IPS-15b (cell line): Measurements from ENCODE around the gene PODXL.
A peak's percentile ranks its signal among the peaks of the same experiment; 100 is the strongest.

Experiments
- H3K27me3 ChIP-seq: one replicate; pipeline ENCODE4 v1.6.1; 2013; ENCODE audit warnings: low read length; ENCODE audit not compliant: control insufficient read depth, insufficient read depth
- H3K36me3 ChIP-seq: one replicate; pipeline ENCODE4 v1.6.1; 2013; ENCODE audit warnings: low read length; ENCODE audit not compliant: control insufficient read depth, insufficient read depth
- H3K4me1 ChIP-seq: one replicate; pipeline ENCODE4 v1.6.1; 2013; ENCODE audit warnings: mild to moderate bottlenecking, low read length; ENCODE audit not compliant: control insufficient read depth, insufficient read depth
- H3K4me3 ChIP-seq: one replicate; pipeline ENCODE4 v1.5.1; 2013; ENCODE audit warnings: low read depth, low read length
- H3K9ac ChIP-seq: one replicate; pipeline ENCODE4 v1.6.1; 2013; ENCODE audit warnings: low read depth, mild to moderate bottlenecking, low read length
- H3K9me3 ChIP-seq: one replicate; pipeline ENCODE4 v1.6.1; 2013; ENCODE audit warnings: mild to moderate bottlenecking, low read length; ENCODE audit not compliant: control insufficient read depth, insufficient read depth

Gene PODXL

DNA sequence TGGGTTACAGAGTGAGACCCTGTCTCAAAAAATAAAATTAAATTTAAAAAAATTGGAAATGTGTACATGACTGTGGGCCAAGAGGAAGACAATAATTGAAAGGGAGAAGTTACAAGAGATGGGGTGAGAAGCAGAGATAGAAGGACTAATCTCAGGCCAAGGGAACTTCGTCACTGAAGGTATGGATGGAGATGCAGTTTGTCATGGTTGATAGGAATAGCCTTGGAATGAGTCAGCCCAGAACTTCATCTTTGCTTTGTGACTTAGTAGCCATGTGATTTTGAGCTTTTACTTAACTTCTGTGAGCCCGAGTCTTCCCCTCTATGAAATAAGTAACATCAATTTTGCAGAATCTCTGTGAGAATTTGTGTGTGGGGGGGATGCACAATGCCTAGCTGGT is 6.5 kb upstream of the PODXL start:
- Histone ChIP-seq H3K9me3 (no peaks in the 10 kb centered on the region), H3K27me3 (no peaks in the 10 kb centered on the region), H3K9ac (no peak overlapping the region), H3K4me1 (peaks cover 4% of the 10 kb centered on the region), H3K4me3 (no peak overlapping the region), H3K36me3 (no peaks in the 10 kb centered on the region)

DNA sequence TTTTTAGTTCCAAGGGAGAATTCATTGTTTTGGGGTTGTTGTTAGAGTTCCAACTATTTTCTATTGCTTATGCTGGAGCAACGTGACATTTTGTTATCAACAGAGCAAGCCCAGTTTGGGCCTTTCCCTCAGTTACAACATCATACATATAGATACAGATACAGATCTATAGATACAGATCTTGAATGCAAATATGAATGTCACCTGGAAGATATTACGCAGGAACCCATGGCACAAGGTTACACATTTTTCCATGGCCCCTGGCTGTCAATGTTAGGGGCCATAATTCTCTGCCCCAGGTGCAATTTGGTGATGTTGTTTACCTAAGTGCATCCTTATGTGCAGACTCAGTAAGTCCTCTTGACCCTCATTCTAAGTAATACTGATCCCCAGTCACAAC is 3.6 kb upstream of the PODXL start:
- Histone ChIP-seq H3K9ac (no peak overlapping the region), H3K27me3 (no peaks in the 10 kb centered on the region), H3K4me3 (no peak overlapping the region), H3K36me3 (peaks cover 4% of the 10 kb centered on the region), H3K9me3 (no peaks in the 10 kb centered on the region), H3K4me1 (peaks cover 4% of the 10 kb centered on the region)

DNA sequence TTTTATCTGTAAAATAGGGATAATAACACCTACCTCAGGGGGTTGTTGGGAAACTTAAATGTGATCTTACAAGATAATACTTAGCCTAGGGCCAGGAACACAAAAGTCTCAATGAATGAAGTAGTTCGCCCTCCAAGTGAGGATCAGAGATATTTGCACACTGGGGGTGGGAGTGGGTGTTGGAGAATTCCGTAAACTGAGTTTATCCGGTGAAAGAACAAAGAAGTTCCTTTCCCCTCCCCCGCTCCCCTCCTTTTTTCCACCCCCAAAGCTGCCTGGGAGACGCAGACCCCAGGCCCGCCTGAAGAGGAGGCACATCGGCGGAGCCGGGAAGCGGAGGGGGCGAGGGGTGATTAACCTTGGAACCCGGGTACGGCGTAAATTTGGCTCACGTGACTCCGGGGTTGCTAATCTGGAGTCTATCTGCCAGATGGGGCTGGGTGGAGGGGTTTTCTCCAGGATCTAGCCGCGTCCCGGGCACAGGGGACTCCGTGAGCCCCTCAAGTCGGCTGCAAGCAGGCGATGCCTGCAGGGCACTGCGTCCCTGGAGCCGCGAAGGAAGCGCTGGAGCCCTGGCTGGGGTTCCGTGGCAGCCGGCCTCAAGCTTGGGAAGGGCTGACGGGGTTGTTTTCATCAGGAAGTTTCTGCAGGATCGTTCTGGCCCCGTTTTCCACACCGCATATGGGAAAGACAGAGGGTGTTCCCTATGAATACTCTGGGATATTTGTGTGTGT is 1.4 kb upstream of the PODXL start:
- Histone ChIP-seq H3K36me3 (peaks cover 22% of the 10 kb centered on the region), H3K4me1 (peaks cover 10% of the 10 kb centered on the region), H3K9me3 (no peaks in the 10 kb centered on the region), H3K27me3 (no peaks in the 10 kb centered on the region), H3K9ac (peak overlapping the region; percentile 57), H3K4me3 (peak overlapping the region; percentile 67)

DNA sequence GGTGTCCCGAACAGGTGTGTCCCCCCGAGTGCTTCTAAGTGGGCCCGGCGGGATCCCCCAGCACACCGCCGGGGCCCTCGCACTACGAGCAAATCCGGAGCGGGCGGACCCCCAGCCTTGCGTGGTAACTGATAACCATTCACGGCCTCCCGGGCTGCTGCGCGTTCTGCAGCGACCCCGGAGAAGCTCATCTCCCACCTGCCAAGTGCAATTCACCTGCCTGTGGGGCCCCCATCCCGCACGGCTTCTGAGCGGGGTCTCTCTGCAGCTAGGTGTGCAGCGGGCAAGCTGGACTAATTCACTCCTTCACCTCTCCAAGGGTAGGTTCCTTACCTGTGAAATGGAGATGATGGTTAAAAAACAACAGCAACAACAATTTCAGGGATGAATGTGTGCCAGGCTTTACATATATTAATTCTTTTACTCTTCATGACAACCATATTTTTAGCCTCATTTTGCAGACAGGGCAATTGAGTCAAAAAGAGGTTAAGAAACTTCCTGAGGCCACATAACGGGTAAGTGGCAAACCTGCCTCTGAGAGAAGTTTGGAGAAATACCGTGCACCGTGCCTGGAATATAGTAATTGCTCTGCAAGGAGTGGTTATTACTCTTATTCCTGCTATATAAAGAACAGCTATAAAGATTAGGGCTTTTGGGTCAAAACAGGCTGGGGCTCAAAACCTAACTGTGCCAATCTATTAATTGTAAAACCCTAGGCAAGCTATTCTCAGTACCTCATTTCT is 652 bp upstream of the PODXL start:
- Histone ChIP-seq H3K9ac (peak overlapping the region; percentile 57), H3K27me3 (no peaks in the 10 kb centered on the region), H3K9me3 (no peaks in the 10 kb centered on the region), H3K36me3 (peaks cover 26% of the 10 kb centered on the region), H3K4me3 (peak overlapping the region; percentile 67), H3K4me1 (peaks cover 12% of the 10 kb centered on the region)

DNA sequence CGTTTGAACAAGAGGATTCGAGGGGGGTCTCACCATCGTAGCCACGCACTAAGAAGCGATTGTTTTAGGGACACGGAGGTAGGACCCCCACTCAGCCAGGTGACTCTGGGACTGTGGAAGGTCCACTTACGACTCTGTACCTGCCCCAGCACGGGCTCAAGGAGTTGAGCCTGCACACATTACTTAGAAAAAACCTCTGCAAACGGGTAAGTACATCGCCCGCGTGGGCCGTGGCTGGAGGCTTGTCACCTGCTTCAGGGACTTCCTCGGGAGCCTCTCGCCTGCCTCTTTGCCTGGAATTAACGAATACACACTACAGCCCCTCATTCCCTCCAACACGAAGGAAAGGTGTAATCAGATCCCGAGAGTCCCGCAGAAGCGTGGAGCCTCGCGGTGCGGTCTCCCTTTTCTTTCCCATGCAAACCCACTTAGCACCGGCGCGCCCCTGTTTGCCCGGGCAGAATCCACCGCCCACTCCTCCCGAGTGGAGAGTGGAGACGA is 826 bp downstream of the PODXL start:
- Histone ChIP-seq H3K9ac (peak overlapping the region; percentile 99), H3K27me3 (no peaks in the 10 kb centered on the region), H3K4me1 (peaks cover 22% of the 10 kb centered on the region), H3K4me3 (peak overlapping the region; percentile 99), H3K36me3 (peaks cover 40% of the 10 kb centered on the region), H3K9me3 (no peaks in the 10 kb centered on the region)

DNA sequence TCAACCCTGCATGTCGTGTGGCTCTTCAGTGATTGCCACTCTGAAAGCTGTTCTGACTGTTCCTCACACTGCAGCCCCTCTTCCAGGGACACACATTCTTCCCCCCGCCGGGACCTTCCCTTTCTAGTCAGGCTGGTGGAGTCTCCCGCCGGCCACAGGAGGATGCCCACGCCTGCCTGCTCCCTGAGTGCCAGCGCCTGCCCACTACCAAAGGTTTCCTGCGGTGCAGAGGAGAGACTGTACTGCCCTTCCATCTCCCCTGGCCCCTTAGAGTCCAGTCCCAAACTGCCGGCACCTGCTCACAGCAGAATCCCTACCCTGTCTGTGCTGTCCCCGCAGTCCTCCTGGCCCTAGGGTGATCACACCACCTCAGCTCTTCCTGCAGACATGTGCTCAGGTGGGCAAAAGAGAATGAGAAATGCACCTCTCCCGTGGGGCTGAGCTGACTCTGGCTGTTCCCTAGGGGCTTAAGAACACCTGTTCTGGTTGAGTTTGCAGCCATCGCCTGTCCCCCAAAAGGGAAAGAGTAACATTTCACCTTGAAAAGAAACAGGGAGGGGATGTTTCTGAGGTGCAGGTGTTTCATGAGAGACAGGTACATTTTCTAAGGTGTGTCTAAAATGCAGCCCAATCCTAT is 1.4 kb downstream of the PODXL start:
- Histone ChIP-seq H3K9ac (peak overlapping the region; percentile 99), H3K27me3 (no peaks in the 10 kb centered on the region), H3K4me3 (peak overlapping the region; percentile 99), H3K9me3 (no peaks in the 10 kb centered on the region), H3K4me1 (peaks cover 26% of the 10 kb centered on the region), H3K36me3 (peaks cover 45% of the 10 kb centered on the region)

DNA sequence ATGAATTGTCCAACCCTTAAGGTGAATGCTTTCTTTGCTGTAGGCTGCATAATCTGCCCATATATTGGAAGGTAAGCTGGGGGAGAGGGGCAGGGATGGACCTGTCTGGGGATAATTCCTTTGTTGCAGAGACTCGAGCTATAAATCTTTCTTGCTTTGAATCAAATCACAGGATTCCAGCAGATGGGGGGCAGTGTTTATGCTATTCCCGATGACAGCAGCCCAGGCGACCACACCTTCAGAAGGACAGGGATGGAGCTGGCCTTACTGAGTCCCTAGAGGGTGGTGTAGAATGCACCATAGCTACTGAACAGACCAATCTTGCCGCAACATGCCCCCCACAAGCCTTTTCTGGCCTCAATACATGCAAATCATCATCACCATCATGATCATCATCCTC is 2.5 kb downstream of the PODXL start:
- Histone ChIP-seq H3K36me3 (peaks cover 55% of the 10 kb centered on the region), H3K9ac (peak overlapping the region; percentile 99), H3K9me3 (no peaks in the 10 kb centered on the region), H3K4me3 (peak overlapping the region; percentile 99), H3K27me3 (no peaks in the 10 kb centered on the region), H3K4me1 (peaks cover 30% of the 10 kb centered on the region)

DNA sequence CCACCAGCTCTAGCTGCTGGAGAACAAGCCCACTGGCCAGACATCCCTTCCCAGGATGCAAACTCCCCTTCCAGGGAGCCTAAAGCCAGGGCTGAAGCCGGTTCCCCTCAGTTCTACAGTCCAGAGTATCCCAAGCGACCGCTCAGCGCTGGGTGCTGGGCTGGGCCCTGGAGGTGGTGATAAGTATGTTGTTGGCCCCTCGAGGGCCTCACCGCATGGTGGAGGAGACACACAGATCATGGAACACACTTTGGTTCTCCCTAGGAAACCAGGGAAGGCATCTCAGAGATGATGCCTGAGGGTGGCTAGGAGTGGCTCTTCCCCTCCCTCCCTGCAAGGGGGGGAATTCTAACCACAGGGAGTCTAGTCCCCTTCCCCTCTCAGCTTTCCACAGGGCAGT is 4.4 kb downstream of the PODXL start:
- Histone ChIP-seq H3K4me1 (peaks cover 42% of the 10 kb centered on the region), H3K27me3 (no peaks in the 10 kb centered on the region), H3K4me3 (peak overlapping the region; percentile 99), H3K9ac (peak overlapping the region; percentile 83), H3K36me3 (peaks cover 55% of the 10 kb centered on the region), H3K9me3 (no peaks in the 10 kb centered on the region)

DNA sequence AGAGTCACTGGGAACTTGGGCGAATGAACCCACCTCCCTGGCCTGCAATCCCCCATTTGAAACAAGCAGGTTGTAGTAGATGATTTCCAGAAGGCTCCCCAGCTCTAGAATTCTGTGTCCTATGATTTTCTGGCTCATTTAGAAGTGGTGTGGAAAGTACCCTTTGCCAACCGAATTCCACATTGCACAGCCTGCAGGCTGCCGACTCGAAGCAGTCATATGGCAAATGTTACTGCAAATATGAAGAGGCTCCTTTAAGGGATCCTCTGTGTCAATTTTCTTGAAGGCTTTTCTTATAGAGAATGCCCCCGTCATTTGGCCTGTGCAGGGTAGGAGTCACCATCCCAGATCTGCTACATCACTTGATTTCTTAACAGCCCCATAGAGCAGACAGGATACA is 5.6 kb downstream of the PODXL start:
- Histone ChIP-seq H3K9ac (peak overlapping the region; percentile 65), H3K9me3 (no peaks in the 10 kb centered on the region), H3K36me3 (peaks cover 60% of the 10 kb centered on the region), H3K4me3 (peak overlapping the region; percentile 32), H3K27me3 (no peaks in the 10 kb centered on the region), H3K4me1 (peaks cover 49% of the 10 kb centered on the region)

DNA sequence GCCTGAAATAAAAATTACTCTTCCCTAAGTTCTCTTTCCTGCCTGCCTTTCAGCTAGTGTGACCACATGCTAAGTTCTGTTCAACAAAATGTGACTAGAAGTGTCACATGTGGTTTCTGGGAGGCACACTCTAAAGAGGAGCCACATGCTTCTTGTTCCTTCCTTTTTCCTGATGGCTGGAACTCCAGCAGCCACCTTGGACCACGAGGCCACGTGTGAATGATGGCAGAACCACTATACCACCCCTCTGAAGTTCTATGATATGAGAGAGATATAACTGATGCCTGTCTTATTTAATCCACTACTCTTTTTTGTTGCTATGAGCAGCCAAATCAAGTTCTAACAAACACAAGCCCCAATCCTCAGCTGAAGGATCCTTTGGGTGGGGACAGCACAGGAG is 8.1 kb downstream of the PODXL start:
- Histone ChIP-seq H3K4me1 (peaks cover 65% of the 10 kb centered on the region), H3K9ac (no peak overlapping the region), H3K4me3 (peak overlapping the region; percentile 2)

DNA sequence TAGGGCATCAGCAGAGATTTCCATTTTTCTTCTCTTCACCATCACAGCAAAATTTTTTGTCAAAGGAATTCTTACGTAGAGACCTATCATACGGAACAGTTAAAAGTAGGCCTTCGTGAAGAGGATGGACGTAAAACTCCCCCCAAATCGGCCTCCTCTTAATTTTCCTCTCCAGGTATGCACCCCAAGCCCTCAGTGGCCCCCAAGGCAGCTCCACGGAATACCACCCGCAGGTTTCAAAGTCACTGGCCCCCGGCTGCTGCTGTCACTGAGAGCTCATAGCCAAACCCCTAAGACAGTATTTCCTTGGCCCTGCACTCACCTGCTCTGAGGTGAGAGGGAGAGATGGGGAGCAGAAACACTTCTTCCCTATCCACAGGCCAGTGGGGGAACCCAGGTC is 8.8 kb downstream of the PODXL start:
- peaks cover 63% of the 10 kb centered on the region for H3K36me3 ChIP-seq
- H3K27me3 ChIP-seq = no peaks in the 10 kb centered on the region
- no peaks in the 10 kb centered on the region for H3K9me3 ChIP-seq
- no peak overlapping the region for H3K4me3 ChIP-seq
- peak overlapping the region; percentile 57 for H3K9ac ChIP-seq
- peaks cover 67% of the 10 kb centered on the region for H3K4me1 ChIP-seq

More for the DNA sequence above, 8.1 kb downstream of the PODXL start:
- H3K9me3 ChIP-seq = no peaks in the 10 kb centered on the region
- H3K27me3 ChIP-seq = no peaks in the 10 kb centered on the region
- H3K36me3 ChIP-seq = peaks cover 59% of the 10 kb centered on the region
